ENCODE results near the gene CETP. TPM values are rescaled to one million over a fixed set of nuclear protein-coding genes. Genes with fewer than 3 reads are reported as not detected.

Gene CETP
- total and polyA plus RNA-seq, 9 donors, result 0.13 to 1.3 (median 0.20) TPM; not detected in 4

- Histone ChIP-seq H3K9me3 (no peaks in the 10 kb centered on the region), H3K4me3 (no peak overlapping the region), H3K36me3 (no peaks in the 10 kb centered on the region), H3K4me1 (ENCODE audit: insufficient read depth) (no peaks in the 10 kb centered on the region), H3K27me3 (no peaks in the 10 kb centered on the region), H3K27ac (no peak overlapping the region)
- 70 to 73% (median 73%) methylated on average over 3 of the region's 3 CpGs for WGBS, 3 donors
- no peak for DNase-seq
- no peak for TF ChIP-seq CTCF (IDR thresholded peaks at IDR 0.05)
- TF ChIP-seq POLR2A (IDR thresholded peaks at IDR 0.05), result no peak
- intact Hi-C loops (cut with DNase I), result no loop called here
Measured at GRCh38 chr16:56997931-56998330, 36.2 kb downstream of the CETP start.

GRCh38 chr16:56998352-56998751, 36.6 kb downstream of the CETP start:
- Histone ChIP-seq H3K27ac (no peak overlapping the region), H3K9me3 (no peaks in the 10 kb centered on the region), H3K4me3 (no peak overlapping the region), H3K27me3 (no peaks in the 10 kb centered on the region), H3K36me3 (no peaks in the 10 kb centered on the region), H3K4me1 (ENCODE audit: insufficient read depth) (no peaks in the 10 kb centered on the region)
- DNase-seq, result no peak
- 87 to 97% (median 92%) methylated on average over 3 of the region's 3 CpGs for WGBS, 3 donors
- intact Hi-C loops (cut with DNase I), result no loop called here
- TF ChIP-seq EP300 (IDR thresholded peaks at IDR 0.05) (no peak), CTCF (IDR thresholded peaks at IDR 0.05) (no peak), POLR2A (IDR thresholded peaks at IDR 0.05) (no peak)

GRCh38 chr16:56998861-56999260, 37.1 kb downstream of the CETP start:
- no peaks in the 10 kb centered on the region for H3K4me1 ChIP-seq (ENCODE audit: insufficient read depth)
- H3K9me3 ChIP-seq, result no peaks in the 10 kb centered on the region
- intact Hi-C loops (cut with DNase I), result no loop called here
- H3K36me3 ChIP-seq, result no peaks in the 10 kb centered on the region
- H3K4me3 ChIP-seq, result no peak overlapping the region
- H3K27ac ChIP-seq, result no peak overlapping the region
- no peaks in the 10 kb centered on the region for H3K27me3 ChIP-seq
- TF ChIP-seq EP300 (IDR thresholded peaks at IDR 0.05), result no peak
- no peak for TF ChIP-seq POLR2A (IDR thresholded peaks at IDR 0.05)
- TF ChIP-seq CTCF (IDR thresholded peaks at IDR 0.05), result no peak
- 90 to 95% (median 92%) methylated on average over 6 of the region's 6 CpGs for WGBS, 3 donors
- DNase-seq, result no peak

- Histone ChIP-seq H3K27me3 (no peaks in the 10 kb centered on the region), H3K4me3 (no peak overlapping the region), H3K9me3 (no peaks in the 10 kb centered on the region), H3K4me1 (ENCODE audit: insufficient read depth) (no peaks in the 10 kb centered on the region), H3K36me3 (no peaks in the 10 kb centered on the region), H3K27ac (peak overlapping the region in 1 of 2 donors; percentile 38)
- intact Hi-C loops (cut with DNase I), result no loop called here
- TF ChIP-seq POLR2A (IDR thresholded peaks at IDR 0.05) (no peak), EP300 (IDR thresholded peaks at IDR 0.05) (no peak), CTCF (IDR thresholded peaks at IDR 0.05) (no peak)
- no peak for DNase-seq
- WGBS, 3 donors, result 85 to 89% (median 86%) methylated on average over 11 of the region's 11 CpGs
Measured at GRCh38 chr16:56999409-57000270, 37.9 kb downstream of the CETP start.
